Adrenal gland (tissue), 12 donors: ENCODE results near the gene MIGA2. TPM values are rescaled to one million over a fixed set of nuclear protein-coding genes. Genes with fewer than 3 reads are reported as not detected.
"Not testable (repeated sequence)": the region's sequence is repeated elsewhere in the genome, so short reads cannot be mapped to it uniquely, and the experiment has no call there.

Experiments used
- DNase-seq, 7 donors: peaks; one replicate each; pipeline ENCODE4 v3.0.0-alpha.2; 2019 to 2020
- H3K27ac ChIP-seq, 5 donors: fragments of 200-600 bp; sonication (generic) in 4 of 5; 1 replicate in 3 of 5; 2 replicates in 2 of 5; pipeline versions ENCODE4 v1.5.1 to v1.8.0; 2016 to 2020; ENCODE audit warnings: mild to moderate bottlenecking in 1 of 5
- H3K27me3 ChIP-seq: fragments of 200-600 bp; 2 replicates; pipeline ENCODE4 v1.8.0; 2021
- H3K36me3 ChIP-seq, 2 donors: fragments of 200-600 bp; replicated peaks in 1 of 2; 1 replicate in 1 of 2; 2 replicates in 1 of 2; pipeline versions ENCODE4 v1.5.1 to v1.8.0; 2018 to 2022
- H3K4me1 ChIP-seq, 2 donors: fragments of 200-600 bp; replicated peaks in 1 of 2; 1 replicate in 1 of 2; 2 replicates in 1 of 2; pipeline versions ENCODE4 v1.5.1 to v1.8.0; 2018 to 2021
- H3K4me3 ChIP-seq, 4 donors: fragments of 200-600 bp; sonication (generic) in 3 of 4; one replicate each; pipeline ENCODE4 v1.5.1; 2016 to 2018
- H3K9me3 ChIP-seq, 3 donors: fragments of 200-600 bp; sonication (generic) in 1 of 3; replicated peaks in 1 of 3; 1 replicate in 2 of 3; 2 replicates in 1 of 3; pipeline versions ENCODE4 v1.5.1 to v1.8.0; 2016 to 2021
- POLR2A ChIP-seq, 2 donors: fragments of 450-650 bp; IDR thresholded peaks; one replicate each; pipeline ENCODE4 v1.6.1; 2017; ENCODE audit warnings: antibody characterized with exemption in 2 of 2, mild to moderate bottlenecking in 2 of 2, moderate library complexity in 1 of 2
- WGBS, 4 donors: extraction: QIAGEN DNeasy Blood & Tissue Kit in 2 of 4; methylation state at CpG; one replicate each; pipeline versions ENCODE4 v1.1.5 to v1.1.7; 2013 to 2017; 5-methylcytosine and 5-hydroxymethylcytosine counted together
- intact Hi-C, 2 donors: fragments of 100-400 bp; cut with DNase I; formaldehyde crosslinking; loops; one replicate each; pipeline versions ENCODE4 v1.14.1 to v1.15.0; 2022 to 2023
- polyA plus RNA-seq, 3 donors: library from polyadenylated mRNA; stranded (reverse); fragments of 200-250 nt in 2 of 3; fragments of 350-450 nt in 1 of 3; fragmentation: Illumina TruSeq in 1 of 3; extraction: RNeasy Lipid Tissue Mini Kit (QIAGEN cat#74804) in 1 of 3; gene quantifications; one replicate each; pipeline ENCODE4 v1.2.3, GENCODE V29; 2013 to 2014
- total RNA-seq, 9 donors: library from RNA; depleted of rRNA in 4 of 9; stranded (reverse); fragments of >200 nt in 4 of 9; fragments of 120-200 nt in 1 of 9; fragmentation: NEBNext Ultra II Directional in 1 of 9; extraction: Animal tissue kit (Norgen Biotek cat#: 25700) in 1 of 9; gene quantifications; one replicate each; pipeline versions ENCODE4 v1.1.0 to v1.2.4, GENCODE V29; 2013 to 2023
- TF ChIP-seq, protein P1 (sequence below), 6 experiments: fragments of 450-650 bp in 4 of 6; fragments of 200-600 bp in 2 of 6; sonication (generic) in 1 of 6; IDR thresholded peaks; 1 replicate in 5 of 6; 2 replicates in 1 of 6; pipeline versions ENCODE4 v1.5.1 to v1.8.0; 2016 to 2021; ENCODE audit warnings: antibody characterized with exemption in 6 of 6, mild to moderate bottlenecking in 2 of 6, moderate library complexity in 1 of 6
- donor health status: healthy with polysubstance abuse.
- donor health status: Bipolar disorder and iron deficiency.
- donor health status: DM: yes; HTN: yes; CAD: no.
- donor health status: DM: no; HTN: no; CAD: no.
- donor health status: DM: no; HTN: no; CAD: no.
- donor health status: DM: yes; HTN: yes; CAD: no.

The MIGA2 gene
- total and polyA plus RNA-seq, 12 donors = 8.9 to 74.6 (median 43.7) TPM

DNA sequence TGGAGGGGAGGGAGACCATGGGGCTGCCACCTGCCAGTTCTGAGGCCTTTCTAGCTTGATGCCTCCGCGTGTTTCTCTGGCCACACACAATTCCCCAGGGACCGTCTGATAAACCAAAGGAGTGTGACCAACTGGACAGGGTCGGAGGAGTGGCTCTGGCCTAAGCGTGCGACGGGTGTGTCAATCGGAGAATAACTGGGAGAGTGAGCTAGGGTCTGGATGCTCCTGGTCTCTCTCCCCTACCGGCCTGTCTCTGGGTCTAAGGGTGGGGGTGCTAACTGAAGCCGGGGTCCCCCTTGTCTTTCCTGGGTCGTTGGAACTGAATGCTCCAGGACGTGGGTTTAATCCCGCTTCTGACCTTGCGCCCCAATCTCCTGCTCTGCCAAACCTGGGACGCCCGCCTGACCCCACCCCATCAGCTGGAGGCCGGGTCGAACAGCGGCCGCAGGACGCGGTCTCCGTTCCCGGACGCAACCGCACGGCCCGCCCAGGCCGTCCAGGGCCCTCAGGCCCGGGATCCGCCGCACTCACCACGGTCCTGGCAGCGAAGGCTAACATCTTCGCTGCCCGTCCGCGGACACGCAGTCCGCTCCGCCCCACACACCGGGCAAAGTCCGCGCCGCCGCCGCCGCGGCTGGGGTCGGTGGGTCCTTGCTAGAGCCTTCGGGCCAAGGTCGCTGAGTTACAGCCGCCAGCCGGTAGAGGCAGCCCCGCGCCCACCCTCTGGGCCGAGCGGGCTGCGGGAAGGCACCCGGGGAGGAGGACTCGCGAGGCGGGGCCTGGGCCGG lies 73.7 kb downstream of the MIGA2 start:
- peak overlapping the region in 4 of 5 donors; percentile 90 to 99 (median 94) for H3K27ac ChIP-seq
- 3 to 20% (median 4%) methylated on average over 7 to 64 of the region's 64 CpGs for WGBS, 4 donors
- intact Hi-C loops = no loop called here

DNA sequence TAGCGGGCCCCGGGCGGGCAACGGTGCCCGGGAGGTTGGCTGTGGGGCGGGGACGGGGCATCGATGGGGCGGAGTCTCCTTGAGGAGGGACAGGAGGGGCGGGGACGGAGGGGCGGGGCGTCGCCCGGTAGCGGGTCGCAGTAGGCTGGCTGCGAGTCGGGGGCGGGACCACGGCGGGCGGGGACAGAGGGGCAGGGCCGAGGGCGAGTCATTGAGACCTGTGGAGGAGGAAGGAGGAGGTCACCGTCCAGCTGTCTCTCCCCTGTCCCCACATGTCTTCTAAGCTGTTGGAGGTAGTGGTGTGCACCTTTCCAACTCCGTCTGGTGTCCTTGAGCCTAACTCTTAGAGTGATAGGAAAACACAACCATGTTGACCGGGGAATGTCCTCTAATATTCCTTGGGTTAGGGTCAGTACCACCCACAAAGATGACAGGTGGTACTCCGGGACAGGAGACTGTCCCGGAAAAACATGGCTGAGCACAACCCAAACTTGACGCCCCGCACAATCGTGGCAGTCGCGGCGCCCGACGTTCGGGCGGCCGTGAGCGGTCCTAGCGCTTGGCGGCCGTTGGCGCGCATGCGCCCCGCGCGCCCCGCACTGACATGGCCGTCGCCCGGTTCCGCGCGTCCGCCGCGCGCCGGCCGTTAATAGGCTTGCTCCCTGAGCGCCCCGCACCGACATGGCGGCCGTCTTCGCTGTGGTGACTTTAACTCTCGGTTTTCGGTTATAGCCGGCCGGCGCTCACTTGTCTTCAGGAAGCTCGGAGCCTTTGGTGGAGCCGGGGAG lies 74.5 kb downstream of the MIGA2 start, which contains the start of the genes CRAT and PTPA:
CRAT (minus strand) TSS at position 54 of the 788 bp plus-strand sequence. CDS start 284 bp downstream, outside the sequence.
PTPA (plus strand) TSS at position 676 of the 788 bp plus-strand sequence. CDS start 186 bp downstream, outside the sequence.
- Histone ChIP-seq H3K27me3 (no peaks in the 10 kb centered on the region), H3K4me3 (peak within 1 kb of the TSS; percentile 63 to 99 (median 82)), H3K36me3 (peaks cover 0 to 11% of the 10 kb centered on the region in 2 donors), H3K27ac (peak within 1 kb of the TSS; percentile 20 to 99 (median 91)), H3K9me3 (no peaks in the 10 kb centered on the region), H3K4me1 (peaks cover 31 to 45% of the 10 kb centered on the region in 2 donors)
- peak; percentile 98 to 99 (median 99) for DNase-seq
- intact Hi-C loops = no loop called here
- TF ChIP-seq POLR2A (IDR thresholded peaks at IDR 0.05) = peak; percentile 76 to 97
- TF ChIP-seq, protein P1, sequence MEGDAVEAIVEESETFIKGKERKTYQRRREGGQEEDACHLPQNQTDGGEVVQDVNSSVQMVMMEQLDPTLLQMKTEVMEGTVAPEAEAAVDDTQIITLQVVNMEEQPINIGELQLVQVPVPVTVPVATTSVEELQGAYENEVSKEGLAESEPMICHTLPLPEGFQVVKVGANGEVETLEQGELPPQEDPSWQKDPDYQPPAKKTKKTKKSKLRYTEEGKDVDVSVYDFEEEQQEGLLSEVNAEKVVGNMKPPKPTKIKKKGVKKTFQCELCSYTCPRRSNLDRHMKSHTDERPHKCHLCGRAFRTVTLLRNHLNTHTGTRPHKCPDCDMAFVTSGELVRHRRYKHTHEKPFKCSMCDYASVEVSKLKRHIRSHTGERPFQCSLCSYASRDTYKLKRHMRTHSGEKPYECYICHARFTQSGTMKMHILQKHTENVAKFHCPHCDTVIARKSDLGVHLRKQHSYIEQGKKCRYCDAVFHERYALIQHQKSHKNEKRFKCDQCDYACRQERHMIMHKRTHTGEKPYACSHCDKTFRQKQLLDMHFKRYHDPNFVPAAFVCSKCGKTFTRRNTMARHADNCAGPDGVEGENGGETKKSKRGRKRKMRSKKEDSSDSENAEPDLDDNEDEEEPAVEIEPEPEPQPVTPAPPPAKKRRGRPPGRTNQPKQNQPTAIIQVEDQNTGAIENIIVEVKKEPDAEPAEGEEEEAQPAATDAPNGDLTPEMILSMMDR (IDR thresholded peaks at IDR 0.05) = peak in 1 of 6 experiments; percentile 3
- WGBS, 4 donors = 0 to 1% (median 1%) methylated on average over 1 to 77 of the region's 77 CpGs

More for the DNA sequence above, 73.7 kb downstream of the MIGA2 start:
- Histone ChIP-seq H3K4me3 (peak overlapping the region; percentile 17 to 99 (median 64)), H3K36me3 (peaks cover 0 to 11% of the 10 kb centered on the region in 2 donors), H3K4me1 (peaks cover 30 to 41% of the 10 kb centered on the region in 2 donors), H3K9me3 (no peaks in the 10 kb centered on the region), H3K27me3 (no peaks in the 10 kb centered on the region)
- DNase-seq = peak in 5 of 7 donors; percentile 54 to 75 (median 63)
- peak in 1 of 2 donors; percentile 12 for TF ChIP-seq POLR2A (IDR thresholded peaks at IDR 0.05)
- TF ChIP-seq, protein P1 (IDR thresholded peaks at IDR 0.05) = peak in 1 of 6 experiments; percentile 22

DNA sequence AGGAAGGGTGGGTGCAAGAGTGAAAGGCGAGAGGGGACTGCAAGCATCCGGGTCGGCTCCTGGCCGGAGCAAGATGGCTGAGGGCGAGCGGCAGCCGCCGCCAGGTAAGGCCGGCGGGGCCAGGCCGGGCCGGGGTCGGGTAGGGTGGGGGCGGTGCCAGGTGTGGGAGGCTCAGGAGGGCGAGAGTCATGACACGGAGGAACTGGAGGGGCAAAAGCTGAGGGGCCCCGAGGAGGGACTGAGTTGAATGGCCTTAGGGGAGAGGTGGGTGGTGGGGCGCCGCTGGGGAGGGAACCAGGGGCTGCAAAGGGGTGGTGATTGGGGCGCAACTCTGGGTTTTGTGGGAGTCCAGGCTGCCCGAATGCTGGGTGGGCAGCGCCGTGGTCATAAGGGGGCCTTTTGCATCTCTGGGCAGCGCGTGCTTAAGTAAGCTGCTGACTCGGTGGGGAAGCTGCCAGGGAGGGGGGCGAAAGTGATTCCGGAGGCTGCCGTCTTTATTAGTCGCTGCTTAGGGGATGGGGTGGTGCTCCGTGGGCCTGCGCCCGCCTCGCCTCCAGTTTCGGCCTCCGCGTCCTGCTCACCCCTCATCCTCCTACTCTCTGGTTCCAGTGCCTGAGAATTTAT lies 75.2 kb downstream of the MIGA2 start:
- intact Hi-C loops = no loop called here
- peaks cover 31 to 45% of the 10 kb centered on the region in 2 donors for H3K4me1 ChIP-seq
- H3K27me3 ChIP-seq = no peaks in the 10 kb centered on the region
- peak overlapping the region; percentile 63 to 99 (median 81) for H3K4me3 ChIP-seq
- H3K9me3 ChIP-seq = no peaks in the 10 kb centered on the region
- 0 to 1% (median 0%) methylated on average over 9 to 37 of the region's 37 CpGs for WGBS, 4 donors
- peak overlapping the region; percentile 20 to 99 (median 91) for H3K27ac ChIP-seq
- peak in 5 of 7 donors; percentile 53 to 70 (median 60) for DNase-seq
- H3K36me3 ChIP-seq = peaks cover 0 to 11% of the 10 kb centered on the region in 2 donors
- TF ChIP-seq, protein P1 (IDR thresholded peaks at IDR 0.05) = no peak
- TF ChIP-seq POLR2A (IDR thresholded peaks at IDR 0.05) = no peak

DNA sequence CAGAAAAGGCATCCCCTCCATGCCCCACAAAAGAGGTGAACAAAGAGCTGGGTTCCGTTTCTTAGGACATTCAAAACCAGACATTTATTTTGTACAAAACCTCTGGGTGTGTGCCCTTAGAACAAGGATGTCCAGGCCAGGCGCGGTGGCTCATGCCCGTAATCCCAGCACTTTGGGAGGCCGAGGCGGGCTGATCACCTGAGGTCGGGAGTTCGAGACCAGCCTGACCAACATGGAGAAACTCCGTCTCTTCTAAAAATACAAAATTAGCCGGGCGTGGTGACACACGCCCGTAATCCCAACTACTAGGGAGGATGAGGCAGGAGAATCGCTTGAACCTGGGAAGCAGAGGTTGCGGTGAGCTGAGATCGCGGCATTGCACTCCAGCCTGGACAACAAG lies 76.1 kb downstream of the MIGA2 start:
- H3K4me3 ChIP-seq = peak overlapping the region in 1 of 4 donors; percentile 99
- peaks cover 31 to 45% of the 10 kb centered on the region in 2 donors for H3K4me1 ChIP-seq
- peak overlapping the region in 1 of 5 donors; percentile 91 for H3K27ac ChIP-seq

More for the DNA sequence above, 76.1 kb downstream of the MIGA2 start:
- H3K27me3 ChIP-seq, H3K9me3 ChIP-seq, intact Hi-C loops, H3K36me3 ChIP-seq: not testable (repeated sequence)
- peak in 1 of 7 donors; percentile 12 for DNase-seq
- 89 to 95% (median 92%) methylated on average over 17 of the region's 17 CpGs for WGBS, 4 donors
